GM19463 (cell line): ENCODE results near the gene CCT4.
A peak's percentile ranks its signal among the peaks of the same experiment; 100 is the strongest.
"Not testable (repeated sequence)": the region's sequence is repeated elsewhere in the genome, so short reads cannot be mapped to it uniquely, and the experiment has no call there.

ENCODE experiments used
- ATAC-seq: cut with Tn5 transposase; IDR thresholded peaks from one replicate; pipeline ENCODE4 v1.9.1; 2021; ENCODE audit warnings: mild to moderate bottlenecking, moderate library complexity; ENCODE audit not compliant: unreplicated experiment

CCT4 gene

GRCh38 chr2:61888267-61889055, at the start of gene CCT4:
Gene CCT4 (minus strand): TSS chr2:61888656. CDS start chr2:61888507, 149 bp downstream.
- peak; percentile 65 for ATAC-seq

GRCh38 chr2:61937886-61938285, 49.4 kb upstream of the CCT4 start:
- no peak for ATAC-seq

- no peak for ATAC-seq
Measured at GRCh38 chr2:61937098-61937497, 48.6 kb upstream of the CCT4 start.

- ATAC-seq: no peak
Measured at GRCh38 chr2:61928826-61929461, 40.5 kb upstream of the CCT4 start.

GRCh38 chr2:61926531-61927477, 38.3 kb upstream of the CCT4 start:
- ATAC-seq: no peak

GRCh38 chr2:61924895-61925663, 36.6 kb upstream of the CCT4 start:
- ATAC-seq: no peak

- no peak for ATAC-seq
Measured at GRCh38 chr2:61922714-61923113, 34.3 kb upstream of the CCT4 start.

- ATAC-seq: no peak
Measured at GRCh38 chr2:61920548-61920947, 32.1 kb upstream of the CCT4 start.

GRCh38 chr2:61914794-61915193, 26.3 kb upstream of the CCT4 start:
- not testable (repeated sequence) for ATAC-seq

GRCh38 chr2:61911510-61911909, 23.1 kb upstream of the CCT4 start:
- no peak for ATAC-seq

GRCh38 chr2:61910603-61911002, 22.1 kb upstream of the CCT4 start:
- ATAC-seq: no peak

GRCh38 chr2:61909116-61909515, 20.7 kb upstream of the CCT4 start:
- ATAC-seq: no peak

- ATAC-seq: peak; percentile 2
Measured at GRCh38 chr2:61906186-61906470, 17.7 kb upstream of the CCT4 start.

GRCh38 chr2:61905372-61906185, 17.1 kb upstream of the CCT4 start, which contains the start of gene COMMD1:
Gene COMMD1 (plus strand): TSS chr2:61905674. CDS start chr2:61905679, 5 bp downstream.
- ATAC-seq: peak; percentile 99

- no peak for ATAC-seq
Measured at GRCh38 chr2:61900281-61900680, 11.8 kb upstream of the CCT4 start.

- no peak for ATAC-seq
Measured at GRCh38 chr2:61898810-61899209, 10.4 kb upstream of the CCT4 start.

- ATAC-seq: no peak
Measured at GRCh38 chr2:61887717-61888266, 664 bp downstream of the CCT4 start.

GRCh38 chr2:61885896-61886603, 2.4 kb downstream of the CCT4 start:
- no peak for ATAC-seq

GRCh38 chr2:61882850-61883249, 5.6 kb downstream of the CCT4 start:
- ATAC-seq: no peak
